KMS-11 (cell line): ENCODE results near the gene MAML2.

Experiments used
- H2AFZ ChIP-seq: fragments of 200-600 bp; sonication (generic); 2 replicates; pipeline ENCODE4 v1.6.1; 2016; ENCODE audit warnings: antibody characterized with exemption, mixed run types, low read depth
- H3K27ac ChIP-seq: fragments of 200-600 bp; sonication (generic); 2 replicates; pipeline ENCODE4 v1.6.1; 2016; ENCODE audit warnings: mild to moderate bottlenecking, mixed run types
- H3K27me3 ChIP-seq: fragments of 200-600 bp; sonication (generic); 2 replicates; pipeline ENCODE4 v1.6.1; 2017; ENCODE audit warnings: mild to moderate bottlenecking, low read depth, mixed run types, moderate library complexity; ENCODE audit not compliant: insufficient read depth
- H3K36me3 ChIP-seq: fragments of 200-600 bp; sonication (generic); 2 replicates; pipeline ENCODE4 v1.6.1; 2017; ENCODE audit warnings: mild to moderate bottlenecking, mixed run types; ENCODE audit not compliant: insufficient read depth
- H3K4me1 ChIP-seq: fragments of 200-600 bp; sonication (generic); 2 replicates; pipeline ENCODE4 v1.6.1; 2016; ENCODE audit warnings: mild to moderate bottlenecking, low read depth, mixed run types; ENCODE audit not compliant: poor library complexity, severe bottlenecking
- H3K4me2 ChIP-seq: fragments of 200-600 bp; sonication (generic); 2 replicates; pipeline ENCODE4 v1.7.0; 2016; ENCODE audit warnings: mild to moderate bottlenecking, mixed run types
- H3K4me3 ChIP-seq: fragments of 200-600 bp; sonication (generic); IDR thresholded peaks from 2 replicates; pipeline ENCODE4 v1.6.1; 2017; ENCODE audit warnings: low read depth, low read length, mixed read lengths; ENCODE audit not compliant: insufficient read depth
- H3K79me2 ChIP-seq: fragments of 200-600 bp; sonication (generic); 2 replicates; pipeline ENCODE4 v1.6.1; 2016; ENCODE audit warnings: low read depth, mixed run types; ENCODE audit not compliant: insufficient read depth
- H3K9ac ChIP-seq: fragments of 200-600 bp; sonication (generic); 2 replicates; pipeline ENCODE4 v1.6.1; 2016; ENCODE audit warnings: mild to moderate bottlenecking, mixed run types
- H4K20me1 ChIP-seq: fragments of 200-600 bp; sonication (generic); 2 replicates; pipeline ENCODE4 v1.6.1; 2016; ENCODE audit warnings: mild to moderate bottlenecking, mixed run types; ENCODE audit not compliant: insufficient read depth
- CTCF ChIP-seq: fragments of 200-600 bp; sonication (generic); conservative IDR thresholded peaks from 2 replicates; pipeline ENCODE4 v1.6.1; 2017; ENCODE audit warnings: low read depth, mild to moderate bottlenecking, antibody characterized with exemption, low read length, moderate library complexity, mixed read lengths

Gene MAML2

GRCh38 chr11:96152623-96153022, 190.4 kb downstream of the MAML2 start:
- Histone ChIP-seq H3K27me3 (no peaks in the 10 kb centered on the region), H3K4me1 (no peaks in the 10 kb centered on the region), H3K4me2 (no peak overlapping the region), H3K36me3 (no peaks in the 10 kb centered on the region), H3K9ac (no peak overlapping the region), H2AFZ (no peak overlapping the region), H3K79me2 (no peaks in the 10 kb centered on the region), H3K27ac (no peak overlapping the region), H3K4me3 (no peak overlapping the region), H4K20me1 (no peaks in the 10 kb centered on the region)
- TF ChIP-seq CTCF: no peak

- H3K4me2 ChIP-seq: no peak overlapping the region
- no peaks in the 10 kb centered on the region for H3K4me1 ChIP-seq
- H3K36me3 ChIP-seq: no peaks in the 10 kb centered on the region
- no peak overlapping the region for H2AFZ ChIP-seq
- TF ChIP-seq CTCF: no peak
- no peak overlapping the region for H3K4me3 ChIP-seq
- no peaks in the 10 kb centered on the region for H3K79me2 ChIP-seq
- no peaks in the 10 kb centered on the region for H4K20me1 ChIP-seq
- H3K27ac ChIP-seq: no peak overlapping the region
- H3K9ac ChIP-seq: no peak overlapping the region
- no peaks in the 10 kb centered on the region for H3K27me3 ChIP-seq
Observed at GRCh38 chr11:96151501-96151900, 191.5 kb downstream of the MAML2 start.

DNA sequence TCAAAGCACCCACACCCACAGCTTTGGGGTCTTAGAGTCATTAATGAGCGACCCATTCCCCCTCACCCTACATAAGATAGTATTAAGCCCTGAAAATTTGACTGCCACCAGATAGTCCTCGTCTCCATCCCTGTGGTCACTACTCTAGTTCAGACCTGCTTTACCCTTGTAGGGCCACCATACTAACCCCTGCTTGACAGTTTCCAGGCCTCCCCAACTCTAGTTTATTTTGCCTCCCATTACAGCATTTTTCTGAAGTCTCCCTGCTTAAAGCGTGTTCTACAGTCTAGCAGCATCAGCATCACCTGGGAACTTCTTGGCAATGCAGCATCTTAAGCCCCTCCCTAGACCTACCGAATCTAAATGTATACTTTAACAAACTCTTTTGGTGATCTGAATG, 192.4 kb downstream of the MAML2 start:
- Histone ChIP-seq H3K9ac (no peak overlapping the region), H3K4me1 (no peaks in the 10 kb centered on the region), H3K79me2 (no peaks in the 10 kb centered on the region), H3K4me3 (no peak overlapping the region), H4K20me1 (no peaks in the 10 kb centered on the region), H3K27ac (no peak overlapping the region), H2AFZ (no peak overlapping the region), H3K4me2 (no peak overlapping the region), H3K36me3 (no peaks in the 10 kb centered on the region), H3K27me3 (no peaks in the 10 kb centered on the region)
- TF ChIP-seq CTCF: no peak

DNA sequence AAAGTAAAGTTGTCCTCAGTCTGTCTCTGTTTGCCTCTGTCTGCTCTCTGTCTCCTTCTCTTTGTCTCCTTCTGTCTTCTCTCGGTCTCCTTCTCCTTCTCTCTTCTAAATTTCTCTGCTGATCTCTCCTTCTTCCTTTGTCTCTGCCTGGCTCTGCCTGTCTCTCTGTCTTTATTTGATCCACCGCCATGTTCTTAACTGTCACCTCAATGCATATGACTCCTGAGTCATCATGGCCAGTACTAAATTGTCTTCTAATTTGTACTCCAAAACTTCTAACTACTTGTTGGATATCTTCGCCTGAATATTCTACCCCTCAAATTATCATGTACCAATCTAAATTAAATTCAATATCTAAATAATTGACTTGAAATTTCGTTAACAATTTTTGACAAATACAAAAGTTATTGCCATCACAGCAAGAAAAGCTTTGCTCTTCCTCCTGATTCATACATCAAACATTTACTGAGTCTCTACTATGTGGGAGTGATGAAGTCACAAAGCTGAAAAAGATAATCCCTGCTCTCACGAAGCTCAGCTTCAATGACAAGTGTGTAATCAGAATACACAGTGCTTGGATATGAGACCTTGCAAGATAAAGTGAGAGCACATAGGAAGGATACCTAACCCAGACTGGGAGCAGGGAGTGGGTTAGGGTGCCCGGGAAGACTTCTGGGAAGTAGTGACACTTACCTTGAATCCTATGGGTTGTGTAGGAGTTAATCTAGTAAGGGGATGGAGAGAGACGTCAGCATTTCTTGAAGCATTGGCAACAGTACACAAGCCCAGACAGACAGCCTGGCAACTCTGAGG, 193.0 kb downstream of the MAML2 start:
- no peak for TF ChIP-seq CTCF
- Histone ChIP-seq H3K27me3 (no peaks in the 10 kb centered on the region), H3K9ac (no peak overlapping the region), H3K27ac (no peak overlapping the region), H3K79me2 (no peaks in the 10 kb centered on the region), H4K20me1 (no peaks in the 10 kb centered on the region), H3K36me3 (no peaks in the 10 kb centered on the region), H3K4me3 (no peak overlapping the region), H2AFZ (no peak overlapping the region), H3K4me2 (no peak overlapping the region), H3K4me1 (no peaks in the 10 kb centered on the region)
